Stimulated activated CD8-positive, alpha-beta memory T cell treated with anti-CD3 and anti-CD28 coated beads, Interleukin-7, amount 100 ng/mL, for 24 hours (primary cell): ENCODE results near the gene DGKD.

Experiments used
- DNase-seq: peaks from one replicate; pipeline ENCODE4 v3.0.0-alpha.2; 2020; ENCODE audit warnings: low read depth

DGKD gene

GRCh38 chr2:233412405-233412804 lies 58.1 kb downstream of the DGKD start:
- no peak for DNase-seq

GRCh38 chr2:233413046-233413445 lies 58.8 kb downstream of the DGKD start:
- no peak for DNase-seq

- DNase-seq = no peak
These were observed 59.4 kb downstream of the DGKD start for GRCh38 chr2:233413559-233414272.

GRCh38 chr2:233414273-233414654 lies 60.0 kb downstream of the DGKD start:
- DNase-seq = no peak

- no peak for DNase-seq
These were observed 60.7 kb downstream of the DGKD start for GRCh38 chr2:233414777-233415570.

- no peak for DNase-seq
These were observed 61.9 kb downstream of the DGKD start for GRCh38 chr2:233416199-233416598.

- no peak for DNase-seq
These were observed 62.4 kb downstream of the DGKD start for GRCh38 chr2:233416706-233417105.

GRCh38 chr2:233417282-233417681 lies 63.0 kb downstream of the DGKD start:
- no peak for DNase-seq

GRCh38 chr2:233418052-233418760 lies 63.9 kb downstream of the DGKD start:
- DNase-seq = no peak

- DNase-seq = no peak
These were observed 64.7 kb downstream of the DGKD start for GRCh38 chr2:233418761-233419546.

GRCh38 chr2:233419602-233420391 lies 65.5 kb downstream of the DGKD start:
- no peak for DNase-seq

GRCh38 chr2:233421091-233421816 lies 67.0 kb downstream of the DGKD start:
- no peak for DNase-seq

- DNase-seq = no peak
These were observed 67.9 kb downstream of the DGKD start for GRCh38 chr2:233422050-233422639.

- DNase-seq = no peak
These were observed 68.6 kb downstream of the DGKD start for GRCh38 chr2:233422649-233423551.

GRCh38 chr2:233423552-233423860 lies 69.2 kb downstream of the DGKD start:
- no peak for DNase-seq

GRCh38 chr2:233424154-233424951 lies 70.1 kb downstream of the DGKD start:
- no peak for DNase-seq

GRCh38 chr2:233426619-233427342 lies 72.5 kb downstream of the DGKD start:
- no peak for DNase-seq

- no peak for DNase-seq
These were observed 73.7 kb downstream of the DGKD start for GRCh38 chr2:233428008-233428407.
